ENCODE data around the gene TBC1D20. TPM values are rescaled to one million over a fixed set of nuclear protein-coding genes. Genes with fewer than 3 reads are reported as not detected.

TBC1D20 gene
- total and polyA plus RNA-seq, 2 donors from 2014 or later: 19.5 to 26.2 TPM

DNA sequence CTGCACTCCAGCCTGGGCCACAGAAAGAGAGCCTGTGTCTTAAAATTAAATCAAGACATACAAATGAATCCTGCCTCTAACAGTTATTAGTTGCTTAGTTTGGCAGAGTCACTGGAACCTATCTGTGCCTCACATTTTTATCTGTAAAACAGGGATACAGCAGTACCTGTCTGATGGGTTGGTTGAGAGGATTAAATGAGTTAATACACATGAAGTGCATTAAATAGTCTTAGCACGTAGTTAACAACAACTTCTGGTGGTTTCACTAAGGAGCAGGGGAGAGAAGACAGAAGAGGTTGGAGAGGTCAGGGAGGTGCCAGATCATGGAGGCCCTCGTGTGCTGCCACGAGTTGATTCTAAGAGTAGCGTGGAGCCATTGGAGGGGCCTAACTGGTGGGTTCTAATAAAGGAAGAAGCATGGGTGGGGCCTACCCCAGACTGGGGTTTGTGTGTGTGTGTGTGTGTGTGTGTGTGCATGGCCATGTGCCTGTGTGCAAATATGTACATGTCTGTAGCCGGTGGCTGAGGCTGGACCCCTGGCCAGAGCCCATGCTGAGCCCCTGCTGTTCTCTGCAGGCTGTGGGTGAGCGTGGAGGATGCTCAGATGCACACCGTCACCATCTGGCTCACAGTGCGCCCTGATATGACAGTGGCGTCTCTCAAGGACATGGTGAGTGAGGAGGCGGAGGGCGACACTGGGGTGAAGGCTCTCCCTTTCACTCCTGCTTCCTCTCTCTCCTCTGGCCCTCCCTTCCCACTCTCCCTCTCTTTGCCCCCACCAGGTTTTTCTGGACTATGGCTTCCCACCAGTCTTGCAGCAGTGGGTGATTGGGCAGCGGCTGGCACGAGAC lies 45.2 kb downstream of the TBC1D20 start:
- Histone ChIP-seq H3K9me3 (ENCODE audit: control insufficient read depth in 2 of 3, insufficient read depth in 1 of 3, low read length in 3 of 3) (no peaks in the 10 kb centered on the region), H3K27me3 (ENCODE audit: control insufficient read depth, insufficient read depth, low read length) (no peaks in the 10 kb centered on the region), H3K36me3 (ENCODE audit: control insufficient read depth in 2 of 3, insufficient read depth in 3 of 3, low read length in 3 of 3) (peaks cover 3 to 16% (median 15%) of the 10 kb centered on the region in 3 donors), H3K4me1 (ENCODE audit: control insufficient read depth in 2 of 3, insufficient read depth in 2 of 3, low read depth in 1 of 3, low read length in 3 of 3) (peaks cover 0 to 2% (median 0%) of the 10 kb centered on the region in 3 donors), H3K4me3 (ENCODE audit: low read length in 3 of 3) (no peak overlapping the region), H3K27ac (ENCODE audit: low read depth in 2 of 2, low read length in 2 of 2) (no peak overlapping the region), H3K9ac (ENCODE audit: low read length in 3 of 3) (no peak overlapping the region)
- FAIRE-seq (no peak), DNase-seq (no peak)
- no peak for TF ChIP-seq CTCF (IDR thresholded peaks at IDR 0.05; ENCODE audit: borderline replicate concordance, extremely low read depth, insufficient read depth)
- intact Hi-C loops (cut with DNase I): no loop called here

DNA sequence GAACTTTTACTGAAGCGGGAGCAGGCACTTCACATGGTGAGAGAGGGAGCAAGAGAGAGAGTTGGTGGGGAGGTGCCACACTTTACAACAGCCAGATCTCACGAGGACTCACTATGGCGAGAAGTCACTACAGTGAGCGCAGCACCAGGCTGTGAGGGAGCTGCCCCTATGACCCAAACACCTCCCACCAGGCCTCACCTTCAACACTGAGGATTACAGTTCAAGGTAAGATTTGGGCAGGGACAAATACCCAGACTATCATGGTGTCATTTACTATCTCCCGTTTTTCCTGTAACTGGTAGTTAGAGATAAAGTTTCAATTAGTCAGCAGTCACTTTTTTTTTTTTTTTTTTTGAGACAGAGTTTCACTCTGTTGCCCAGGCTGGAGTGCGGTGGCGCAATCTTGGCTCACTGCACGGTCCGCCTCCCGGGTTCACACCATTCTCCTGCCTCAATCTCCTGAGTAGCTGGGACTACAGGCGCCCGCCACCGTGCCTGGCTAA lies 46.5 kb downstream of the TBC1D20 start:
- H3K4me1 ChIP-seq (ENCODE audit: control insufficient read depth in 2 of 3, insufficient read depth in 2 of 3, low read depth in 1 of 3, low read length in 3 of 3): peaks cover 0 to 2% (median 0%) of the 10 kb centered on the region in 3 donors
- no peak overlapping the region for H3K27ac ChIP-seq (ENCODE audit: low read depth in 2 of 2, low read length in 2 of 2)
- no peak for TF ChIP-seq CTCF (IDR thresholded peaks at IDR 0.05; ENCODE audit: borderline replicate concordance, extremely low read depth, insufficient read depth)
- H3K9ac ChIP-seq (ENCODE audit: low read length in 3 of 3): no peak overlapping the region
- H3K27me3 ChIP-seq (ENCODE audit: control insufficient read depth, insufficient read depth, low read length): no peaks in the 10 kb centered on the region
- H3K9me3 ChIP-seq (ENCODE audit: control insufficient read depth in 2 of 3, insufficient read depth in 1 of 3, low read length in 3 of 3): no peaks in the 10 kb centered on the region
- DNase-seq: no peak
- no peak for FAIRE-seq
- peaks cover 3 to 11% (median 7%) of the 10 kb centered on the region in 3 donors for H3K36me3 ChIP-seq (ENCODE audit: control insufficient read depth in 2 of 3, insufficient read depth in 3 of 3, low read length in 3 of 3)
- no peak overlapping the region for H3K4me3 ChIP-seq (ENCODE audit: low read length in 3 of 3)
- intact Hi-C loops (cut with DNase I): no loop called here

DNA sequence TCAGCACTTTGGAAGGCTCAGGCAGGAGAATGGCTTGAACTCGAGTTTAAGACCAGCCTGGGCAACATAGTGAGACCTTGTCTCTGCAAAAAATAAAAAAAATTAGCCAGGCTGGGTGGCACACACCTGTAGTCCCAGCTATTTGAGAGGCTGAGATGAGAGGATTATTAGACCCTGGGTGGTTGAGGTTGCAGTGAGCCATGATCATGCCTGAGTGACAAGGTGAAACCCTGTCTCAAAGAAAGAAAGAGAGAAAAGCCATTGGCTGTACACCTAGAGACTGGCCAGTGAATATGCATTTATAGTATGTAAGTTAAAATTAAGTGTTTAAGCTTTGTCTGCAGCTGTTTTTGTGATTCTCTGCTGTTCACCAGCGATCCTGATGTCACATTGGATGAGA lies 48.2 kb downstream of the TBC1D20 start:
- Histone ChIP-seq H3K27ac (ENCODE audit: low read depth in 2 of 2, low read length in 2 of 2) (no peak overlapping the region), H3K4me1 (ENCODE audit: control insufficient read depth in 2 of 3, insufficient read depth in 2 of 3, low read depth in 1 of 3, low read length in 3 of 3) (peaks cover 0 to 9% (median 0%) of the 10 kb centered on the region in 3 donors), H3K36me3 (ENCODE audit: control insufficient read depth in 2 of 3, insufficient read depth in 3 of 3, low read length in 3 of 3) (peaks cover 5 to 6% (median 5%) of the 10 kb centered on the region in 3 donors), H3K4me3 (ENCODE audit: low read length in 3 of 3) (no peak overlapping the region), H3K9ac (ENCODE audit: low read length in 3 of 3) (no peak overlapping the region), H3K9me3 (ENCODE audit: control insufficient read depth in 2 of 3, insufficient read depth in 1 of 3, low read length in 3 of 3) (no peaks in the 10 kb centered on the region), H3K27me3 (ENCODE audit: control insufficient read depth, insufficient read depth, low read length) (no peaks in the 10 kb centered on the region)
- intact Hi-C loops (cut with DNase I): no loop called here
- TF ChIP-seq CTCF (IDR thresholded peaks at IDR 0.05; ENCODE audit: borderline replicate concordance, extremely low read depth, insufficient read depth): no peak
- FAIRE-seq (no peak), DNase-seq (no peak)

Data from kidney (tissue), 14 donors.